Measurements from ENCODE around the gene EIF4G3. TPM values are rescaled to one million over a fixed set of nuclear protein-coding genes. Genes with fewer than 3 reads are reported as not detected.

Gene EIF4G3
- total and polyA plus RNA-seq, 2 of the 8 experiments (the other 6 are each of a cell fraction or from before 2014, with no cell fraction given): 47.5 to 66.6 TPM

DNA sequence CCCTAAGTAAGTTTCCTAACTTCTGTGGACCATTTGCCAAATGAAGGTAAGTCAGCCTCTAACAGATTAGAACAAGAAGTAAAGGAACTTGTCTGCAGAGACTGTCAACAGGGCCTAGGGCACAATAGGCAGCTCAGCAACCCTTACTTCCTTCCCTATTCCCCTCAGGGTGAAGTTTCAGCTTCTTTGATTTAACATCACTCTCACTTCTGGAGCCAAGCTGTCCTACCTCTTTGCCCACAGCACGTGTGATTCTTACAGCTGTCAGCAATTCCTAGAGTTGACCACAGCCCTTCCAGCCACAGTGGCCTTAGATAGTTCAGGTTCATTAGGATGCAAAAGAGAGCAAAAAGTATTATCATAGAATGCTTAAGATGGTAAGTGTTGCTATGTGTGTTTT, 7.6 kb upstream of the EIF4G3 start:
- Histone ChIP-seq H3K36me3 (ENCODE audit: control insufficient read depth in 2 of 4, insufficient read depth in 4 of 4, low read length in 3 of 4) (no peaks in the 10 kb centered on the region), H3K27me3 (replicated peaks in 1 of 4; ENCODE audit: control insufficient read depth in 3 of 4, extremely low read depth in 1 of 4, insufficient read depth in 3 of 4, low read length in 3 of 4) (peaks cover 28 to 59% (median 52%) of the 10 kb centered on the region in 4 experiments), H3K27ac (ENCODE audit: low read depth, low read length) (no peak overlapping the region), H3K4me2 (ENCODE audit: insufficient read depth in 1 of 2, low read depth in 2 of 2, low read length in 2 of 2) (no peak overlapping the region), H2BK12ac (ENCODE audit: low read depth, low read length) (no peak overlapping the region), H4K91ac (replicated peaks; ENCODE audit: insufficient read length, low read length) (no peak overlapping the region), H3K18ac (ENCODE audit: extremely low read depth, low read length) (no peak overlapping the region), H4K8ac (ENCODE audit: extremely low read depth, insufficient read depth, low read length) (no peak overlapping the region), H4K5ac (ENCODE audit: insufficient read length, low read depth, low read length) (no peak overlapping the region), H3K4me3 (ENCODE audit: extremely low read depth in 1 of 4, insufficient read depth in 2 of 4, low read depth in 3 of 4, low read length in 4 of 4) (no peak overlapping the region), H3K9ac (replicated peaks in 1 of 4; ENCODE audit: extremely low read depth in 1 of 4, low read depth in 3 of 4, low read length in 3 of 4) (no peak overlapping the region), H3K4me1 (replicated peaks in 1 of 4; ENCODE audit: control insufficient read depth in 3 of 4, insufficient read depth in 4 of 4, low read length in 3 of 4) (no peaks in the 10 kb centered on the region), H2BK15ac (ENCODE audit: low read length) (no peak overlapping the region), H2BK120ac (replicated peaks; ENCODE audit: low read depth, low read length) (no peak overlapping the region), H2AK5ac (ENCODE audit: low read depth, low read length) (no peak overlapping the region), H3K79me1 (ENCODE audit: low read depth, low read length) (no peaks in the 10 kb centered on the region), H2BK20ac (ENCODE audit: low read length) (no peak overlapping the region), H3K9me3 (ENCODE audit: insufficient read depth in 2 of 2, low read depth in 1 of 2, low read length in 1 of 2) (no peaks in the 10 kb centered on the region), H3K4ac (replicated peaks; ENCODE audit: insufficient read length, low read depth, low read length) (no peak overlapping the region), H3K14ac (ENCODE audit: insufficient read length) (no peak overlapping the region), H3K23ac (ENCODE audit: insufficient read length) (no peak overlapping the region), H2BK5ac (ENCODE audit: low read depth, low read length) (no peak overlapping the region), H3K23me2 (ENCODE audit: low read depth, low read length) (no peaks in the 10 kb centered on the region), H4K20me1 (replicated peaks in 1 of 2; ENCODE audit: control insufficient read depth in 1 of 2, insufficient read depth in 2 of 2, low read length in 2 of 2) (peaks cover 2 to 5% of the 10 kb centered on the region in 2 experiments), H2AFZ (ENCODE audit: low read length) (no peak overlapping the region), H3K56ac (replicated peaks; ENCODE audit: insufficient read length, low read depth, low read length) (no peak overlapping the region), H3K79me2 (ENCODE audit: control insufficient read depth in 1 of 2, insufficient read depth in 2 of 2, low read length in 2 of 2) (no peaks in the 10 kb centered on the region)
- 83% methylated on average over 1 of the region's 1 CpG; no CpG with 5 or more reads in 1 of the 2 experiments for WGBS, 2 experiments (ENCODE audit: extremely low coverage in 1 of 2, insufficient coverage in 1 of 2, insufficient read length in 1 of 2, insufficient replicate concordance in 2 of 2, low coverage in 1 of 2, low lambda C conversion rate in 2 of 2, missing lambda C conversion rate in 1 of 2)
- no peak for TF ChIP-seq NRF1 (IDR thresholded peaks at IDR 0.05; ENCODE audit: low read depth, low read length)
- no peak for TF ChIP-seq CBX8 (IDR thresholded peaks at IDR 0.05; ENCODE audit: borderline replicate concordance, low read depth, low read length)
- TF ChIP-seq GABPA (IDR thresholded peaks at IDR 0.05; ENCODE audit: borderline replicate concordance, insufficient read depth, low read length): no peak
- no peak for TF ChIP-seq SP4 (IDR thresholded peaks at IDR 0.05; ENCODE audit: low read length)
- no peak for TF ChIP-seq NANOG (IDR thresholded peaks at IDR 0.05; ENCODE audit: insufficient read depth, low read depth, low read length, poor library complexity, severe bottlenecking)
- no peak for TF ChIP-seq TAF7 (optimal IDR thresholded peaks at IDR 0.05; ENCODE audit: borderline replicate concordance, low read depth, low read length)
- TF ChIP-seq ZNF274 (IDR thresholded peaks at IDR 0.05; ENCODE audit: borderline replicate concordance, extremely low read depth, low read length): no peak
- no peak for TF ChIP-seq SP1 (IDR thresholded peaks at IDR 0.05; ENCODE audit: low read depth, low read length)
- no peak for TF ChIP-seq TEAD4 (IDR thresholded peaks at IDR 0.05; ENCODE audit: low read depth, low read length)
- TF ChIP-seq CTBP2 (IDR thresholded peaks at IDR 0.05; ENCODE audit: borderline replicate concordance, insufficient read depth, insufficient read length, low read length): no peak
- TF ChIP-seq HDAC6 (IDR thresholded peaks at IDR 0.05; ENCODE audit: low read depth, low read length): no peak
- TF ChIP-seq, protein P1, sequence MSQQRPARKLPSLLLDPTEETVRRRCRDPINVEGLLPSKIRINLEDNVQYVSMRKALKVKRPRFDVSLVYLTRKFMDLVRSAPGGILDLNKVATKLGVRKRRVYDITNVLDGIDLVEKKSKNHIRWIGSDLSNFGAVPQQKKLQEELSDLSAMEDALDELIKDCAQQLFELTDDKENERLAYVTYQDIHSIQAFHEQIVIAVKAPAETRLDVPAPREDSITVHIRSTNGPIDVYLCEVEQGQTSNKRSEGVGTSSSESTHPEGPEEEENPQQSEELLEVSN (IDR thresholded peaks at IDR 0.05): no peak
- TF ChIP-seq CBX5 (IDR thresholded peaks at IDR 0.05; ENCODE audit: low read depth, low read length): no peak
- TF ChIP-seq YY1 (IDR thresholded peaks at IDR 0.05; ENCODE audit: low read depth, low read length): no peak
- FAIRE-seq (no peak), DNase-seq (ENCODE audit: low read depth in 1 of 2, low spot score in 2 of 2) (no peak)
- POLR2A ChIA-PET (ENCODE audit: partially characterized antibody): no interaction called here
- CTCF ChIA-PET (ENCODE audit: partially characterized antibody): interaction anchor here (1.1 to 6.3 kb wide), 4 partner anchors 8 to 138 kb away, joined by 3 to 35 read pairs (median 10); no protein-coding TSS in a partner anchor
